ENCODE measurements around the gene KIRREL3.
"Not testable (repeated sequence)": the region's sequence is repeated elsewhere in the genome, so short reads cannot be mapped to it uniquely, and the experiment has no call there.

Gene KIRREL3

DNA sequence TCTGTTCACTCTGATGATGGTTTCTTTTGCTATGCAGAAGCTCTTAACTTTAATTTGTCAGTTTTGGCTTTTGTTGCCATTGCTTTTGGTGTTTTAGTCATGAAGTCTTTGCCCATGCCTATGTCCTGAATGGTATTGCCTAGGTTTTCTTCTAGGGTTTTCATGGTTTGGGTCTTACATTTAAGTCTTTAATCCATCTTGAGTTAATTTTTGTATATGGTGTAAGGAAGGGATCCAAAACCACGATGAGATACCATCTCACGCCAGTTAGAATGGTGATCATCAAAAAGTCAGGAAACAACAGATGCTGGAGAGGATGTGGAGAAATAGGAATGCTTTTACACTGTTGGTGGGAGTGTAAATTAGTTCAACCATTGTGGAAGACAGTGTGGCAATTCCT lies 48.0 kb downstream of the KIRREL3 start:
- not testable (repeated sequence) for DNase-seq (ENCODE audit: low spot score)

- no peak for DNase-seq (ENCODE audit: low spot score)
These were observed 49.1 kb downstream of the KIRREL3 start for GRCh38 chr11:126951465-126951864.

GRCh38 chr11:126949066-126949891 lies 51.3 kb downstream of the KIRREL3 start:
- no peak for DNase-seq (ENCODE audit: low spot score)

- DNase-seq (ENCODE audit: low spot score): no peak
These were observed 52.0 kb downstream of the KIRREL3 start for GRCh38 chr11:126948563-126948962.

DNA sequence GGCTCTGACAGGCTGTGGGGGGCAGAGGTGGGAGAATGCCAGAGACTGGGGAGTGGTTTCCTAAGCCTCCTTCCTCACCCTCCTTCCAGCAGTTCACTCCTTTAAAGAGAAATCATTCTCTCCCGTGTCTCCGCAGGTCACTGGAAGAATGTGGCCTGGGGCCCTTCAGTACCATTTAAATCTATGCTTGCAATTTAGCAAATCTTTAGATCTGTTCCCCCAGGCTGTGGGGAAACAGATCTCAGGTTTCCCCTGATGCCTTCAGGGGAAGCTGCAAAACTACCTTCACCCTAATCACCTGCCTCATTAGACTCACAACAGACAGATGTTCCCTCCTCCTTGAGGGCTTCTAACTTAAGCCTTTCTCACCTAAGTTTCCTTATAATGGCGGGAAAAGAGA lies 55.3 kb downstream of the KIRREL3 start:
- no peak for DNase-seq (ENCODE audit: low spot score)

DNA sequence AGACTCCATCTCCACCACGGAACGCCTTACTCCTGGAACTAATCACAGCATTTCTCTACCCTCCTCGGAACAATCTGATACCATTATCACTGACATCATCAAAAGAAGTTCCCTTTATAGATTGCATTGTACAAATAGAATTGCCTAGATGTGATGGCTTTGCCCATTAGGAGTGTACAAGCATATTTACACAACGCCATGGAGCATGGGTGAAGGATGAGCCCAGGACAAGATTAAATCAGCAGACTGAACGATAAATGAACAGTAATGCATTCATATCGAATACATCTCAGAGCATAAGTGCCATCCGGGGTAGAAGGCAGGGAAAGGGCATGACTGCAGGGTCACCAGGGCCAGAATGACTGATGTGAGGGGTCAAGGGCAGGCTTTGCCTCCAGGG lies 57.3 kb downstream of the KIRREL3 start:
- no peak for DNase-seq (ENCODE audit: low spot score)

DNA sequence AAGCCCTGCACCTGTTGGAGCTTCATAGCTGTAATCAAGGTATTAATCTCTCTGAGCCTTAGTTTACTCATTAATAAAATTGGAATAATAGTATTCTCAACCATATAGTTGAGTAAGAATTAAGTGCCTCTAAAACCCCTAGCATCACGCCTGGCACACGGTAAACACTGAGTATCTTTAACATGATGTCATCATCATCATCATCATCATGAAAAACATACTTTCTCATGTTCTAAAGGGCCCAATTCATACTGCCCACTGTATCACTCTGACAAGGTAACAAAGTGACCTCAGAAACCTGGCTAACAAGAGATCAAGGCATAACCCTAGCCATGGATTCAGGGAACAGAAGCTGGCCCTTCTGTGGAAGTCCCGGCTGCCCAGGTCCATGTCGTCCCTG lies 58.4 kb downstream of the KIRREL3 start:
- DNase-seq (ENCODE audit: low spot score): no peak

DNA sequence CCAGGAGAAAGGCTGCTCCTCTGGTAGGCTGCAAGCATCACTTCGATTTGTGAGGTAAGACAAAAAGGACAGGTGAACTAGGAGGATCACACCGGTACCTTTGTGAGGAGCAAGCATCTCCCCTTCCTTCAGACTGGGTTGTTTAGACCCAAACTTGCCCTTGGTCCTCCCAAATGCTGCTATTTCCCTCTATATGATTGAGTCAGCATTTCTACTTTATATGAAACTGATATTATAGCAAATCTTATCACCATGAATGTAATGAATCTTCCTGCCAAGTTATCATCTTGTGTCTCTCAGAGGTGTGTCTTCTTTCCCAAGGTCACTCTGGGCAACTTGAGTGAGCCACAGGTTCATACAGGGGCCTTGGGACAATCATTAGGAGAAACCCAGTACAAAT lies 61.0 kb downstream of the KIRREL3 start:
- DNase-seq (ENCODE audit: low spot score): no peak

GRCh38 chr11:126938718-126939117 lies 61.9 kb downstream of the KIRREL3 start:
- no peak for DNase-seq (ENCODE audit: low spot score)

- DNase-seq (ENCODE audit: low spot score): no peak
These were observed 70.3 kb downstream of the KIRREL3 start for GRCh38 chr11:126930091-126930841.

GRCh38 chr11:126929179-126930061 lies 71.2 kb downstream of the KIRREL3 start:
- no peak for DNase-seq (ENCODE audit: low spot score)

- no peak for DNase-seq (ENCODE audit: low spot score)
These were observed 72.9 kb downstream of the KIRREL3 start for GRCh38 chr11:126927623-126928022.

DNA sequence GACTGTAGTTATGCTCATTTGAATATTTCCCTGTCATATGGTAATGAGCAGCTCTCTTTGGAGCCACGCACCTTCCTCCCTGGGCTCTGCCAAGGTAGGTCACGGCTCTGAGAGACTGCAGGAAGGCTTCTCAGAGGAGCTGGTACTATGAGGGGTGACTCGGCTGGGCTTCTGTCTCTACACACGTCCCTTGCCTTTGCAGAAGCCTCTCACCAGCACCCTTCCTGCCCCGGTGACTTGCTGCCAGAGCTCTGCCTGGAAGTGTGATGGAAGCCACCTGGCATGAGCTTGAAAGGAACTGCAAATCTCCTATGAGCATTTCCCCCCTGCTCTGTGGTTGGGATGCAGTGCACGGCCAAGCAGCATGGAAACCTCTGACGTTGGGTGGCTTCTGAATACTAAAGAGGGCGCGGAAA lies 74.2 kb downstream of the KIRREL3 start:
- DNase-seq (ENCODE audit: low spot score): no peak

DNA sequence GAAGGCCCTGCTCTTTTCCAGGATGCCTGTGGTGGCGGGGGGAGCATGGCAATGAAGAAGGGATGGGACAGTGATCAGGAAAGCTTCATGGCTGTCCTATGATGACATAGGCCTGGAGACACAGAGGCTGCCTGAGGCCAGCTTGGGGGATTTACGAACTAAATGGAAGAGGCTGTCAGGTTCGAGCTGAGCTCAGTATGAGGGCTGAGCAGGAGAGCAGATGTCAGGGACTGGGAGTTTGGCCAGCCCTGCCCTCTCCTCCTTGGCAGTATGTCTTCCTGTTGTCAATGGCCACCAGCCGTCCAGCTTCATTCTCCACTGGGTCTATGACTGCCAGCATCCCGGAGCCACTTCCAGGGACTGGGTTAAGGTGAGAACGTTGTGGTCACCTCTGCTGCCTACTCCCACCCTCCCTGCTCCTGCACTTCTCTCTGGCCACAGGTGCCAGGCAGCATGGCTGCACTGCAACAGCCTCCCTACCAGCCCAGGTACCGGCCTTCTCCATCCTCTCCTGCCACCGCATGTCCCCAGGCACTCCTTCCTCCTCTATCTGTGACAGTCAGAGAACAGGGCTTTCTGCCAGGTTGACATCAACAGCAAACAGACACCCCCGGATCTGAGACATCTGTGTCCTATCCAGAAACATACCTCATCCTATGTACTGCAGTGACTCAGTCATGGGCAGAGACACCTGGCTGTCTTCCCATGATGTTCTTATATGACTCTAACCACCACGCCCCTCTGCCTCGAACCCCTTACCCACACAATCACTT lies 75.1 kb downstream of the KIRREL3 start:
- no peak for DNase-seq (ENCODE audit: low spot score)

- DNase-seq (ENCODE audit: low spot score): no peak
These were observed 76.1 kb downstream of the KIRREL3 start for GRCh38 chr11:126924376-126925040.

DNA sequence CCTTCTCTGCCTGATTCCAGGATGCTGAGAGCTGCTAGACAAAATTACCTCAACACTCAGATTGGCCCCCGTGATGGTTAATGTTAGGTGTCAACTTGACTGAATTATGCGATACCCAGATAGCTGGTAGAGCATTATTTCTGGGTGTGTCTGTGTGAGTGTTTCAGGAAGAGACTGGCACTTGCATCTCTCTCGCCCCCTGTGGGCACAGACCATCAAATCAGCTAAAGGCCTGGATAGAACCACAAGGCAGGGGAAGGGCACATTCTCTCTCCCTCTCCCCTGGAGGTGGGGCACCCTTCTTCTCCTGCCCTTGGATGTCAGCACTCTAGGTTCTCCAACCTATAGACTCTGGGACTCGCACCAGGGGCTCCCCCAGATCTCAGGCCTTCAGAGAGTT lies 79.7 kb downstream of the KIRREL3 start:
- DNase-seq (ENCODE audit: low spot score): no peak

GRCh38 chr11:126919147-126919823 lies 81.3 kb downstream of the KIRREL3 start:
- DNase-seq (ENCODE audit: low spot score): no peak

DNA sequence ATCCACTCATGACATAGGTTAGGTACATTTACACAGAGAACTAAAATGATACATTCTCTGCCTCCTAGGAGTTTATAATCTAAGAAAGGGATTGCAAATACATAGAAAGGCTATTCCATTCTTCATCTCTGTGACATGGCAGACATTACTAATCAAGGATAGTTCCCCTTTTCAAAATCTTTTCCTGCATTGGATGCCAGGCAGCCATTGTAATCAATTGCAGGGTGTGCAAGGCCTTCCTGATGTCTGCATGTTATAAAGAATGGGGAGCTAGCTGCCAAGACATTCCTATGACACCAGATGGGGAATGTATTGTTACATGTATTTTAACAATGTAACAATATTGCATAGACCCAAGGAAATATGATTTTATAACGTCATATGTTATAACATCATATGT lies 82.0 kb downstream of the KIRREL3 start:
- DNase-seq (ENCODE audit: low spot score): no peak

GRCh38 chr11:126917531-126918204 lies 82.9 kb downstream of the KIRREL3 start:
- DNase-seq (ENCODE audit: low spot score): no peak

- no peak for DNase-seq (ENCODE audit: low spot score)
These were observed 85.1 kb downstream of the KIRREL3 start for GRCh38 chr11:126915430-126915829.

All from iPS-NIHi11 (cell line).